HAP-1 (cell line): Measurements from ENCODE around the gene APBB1.

Experiments
- DNase-seq, 2 experiments: peaks; one replicate each; pipeline ENCODE4 v3.0.0-alpha.2; 2016 to 2020; ENCODE audit warnings: low spot score in 2 of 2
- H3K27me3 ChIP-seq: fragments of 250-450 bp; sonication (Bioruptor Pico); 2 replicates; pipeline ENCODE4 v1.5.1; 2020; ENCODE audit warnings: low read depth, mild to moderate bottlenecking, moderate library complexity
- H3K36me3 ChIP-seq: fragments of 250-450 bp; sonication (Bioruptor Pico); replicated peaks from 2 replicates; pipeline ENCODE4 v1.5.1; 2020; ENCODE audit warnings: mild to moderate bottlenecking
- H3K4me1 ChIP-seq: fragments of 250-450 bp; sonication (Bioruptor Pico); 2 replicates; pipeline ENCODE4 v1.5.1; 2020; ENCODE audit warnings: mild to moderate bottlenecking
- H3K4me3 ChIP-seq: fragments of 250-450 bp; sonication (Bioruptor Pico); 2 replicates; pipeline ENCODE4 v1.5.1; 2020; ENCODE audit warnings: mild to moderate bottlenecking, moderate library complexity
- H3K9me3 ChIP-seq: fragments of 250-450 bp; sonication (Bioruptor Pico); 2 replicates; pipeline ENCODE4 v1.5.1; 2020; ENCODE audit warnings: mild to moderate bottlenecking, moderate library complexity
- in situ Hi-C: fragments of 300-500 bp; cut with MboI; formaldehyde crosslinking; loops from 3 replicates; pipeline ENCODE4 v1.14.3; 2020; ENCODE audit warnings: low sequenced_read_pairs, inconsistent platforms, mixed read lengths

The APBB1 gene

DNA sequence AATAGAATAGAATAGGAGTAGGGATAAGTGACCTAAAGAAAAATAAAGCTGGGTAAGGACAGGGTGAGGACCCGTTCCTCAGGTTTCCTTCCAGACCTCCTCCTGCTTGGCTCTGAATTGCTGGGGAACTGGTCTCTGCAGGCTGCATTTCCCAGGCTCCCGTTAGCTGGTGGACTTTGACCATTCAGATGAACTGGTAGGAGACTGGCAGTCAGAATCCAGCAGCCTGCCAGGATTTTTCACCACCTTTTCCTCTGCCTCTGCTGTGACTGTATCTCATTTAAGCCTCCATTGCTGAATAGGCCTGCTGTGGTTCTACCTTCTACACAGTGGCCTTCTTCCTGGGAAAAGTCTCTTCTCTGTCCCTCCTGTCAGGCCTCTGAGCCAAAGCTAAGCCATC lies 53.2 kb downstream of the APBB1 start:
- no peaks in the 10 kb centered on the region for H3K27me3 ChIP-seq
- no peaks in the 10 kb centered on the region for H3K9me3 ChIP-seq
- H3K36me3 ChIP-seq, result no peaks in the 10 kb centered on the region
- in situ Hi-C loops, result no loop called here
- DNase-seq, result no peak
- H3K4me1 ChIP-seq, result no peaks in the 10 kb centered on the region
- H3K4me3 ChIP-seq, result no peak overlapping the region

DNA sequence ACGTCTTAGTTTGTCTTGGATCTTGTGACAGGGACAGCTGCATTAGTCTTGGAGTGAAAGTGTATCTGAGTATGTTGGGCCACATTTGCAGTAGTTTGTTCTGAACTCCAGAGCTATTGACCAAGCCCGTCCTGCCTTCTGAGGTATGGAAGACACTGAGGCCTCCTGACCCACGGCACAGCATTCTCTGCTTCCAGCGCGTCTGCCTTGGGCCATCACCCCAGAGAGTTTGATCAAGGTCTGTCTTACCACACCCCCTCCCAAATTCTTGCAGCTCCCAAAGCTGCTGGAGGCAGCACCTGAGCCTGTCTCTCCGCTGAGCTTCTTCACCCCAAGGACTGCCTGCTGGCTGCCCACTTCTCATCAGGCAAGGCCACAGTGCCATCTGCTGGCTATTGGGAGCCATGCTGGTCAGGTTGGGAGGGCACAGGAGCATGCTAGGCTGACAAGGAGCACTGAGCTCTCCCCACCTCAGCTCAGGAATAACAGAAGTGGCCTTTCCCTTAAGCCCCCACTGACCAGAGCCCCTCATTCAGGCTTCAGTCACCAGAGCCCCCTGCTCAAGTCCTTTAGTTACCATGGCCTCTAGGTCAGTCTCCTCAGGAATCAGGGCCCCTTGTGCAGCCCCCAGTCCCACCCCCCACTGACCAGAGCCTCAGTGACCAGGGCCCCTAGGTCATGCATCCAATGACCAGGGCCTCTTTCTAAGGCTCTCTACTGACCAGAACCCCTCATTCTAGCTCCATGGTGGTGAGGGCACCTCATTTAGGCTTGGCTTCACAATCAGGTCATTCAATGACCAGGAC lies 55.8 kb downstream of the APBB1 start:
- in situ Hi-C loops, result no loop called here
- Histone ChIP-seq H3K4me1 (no peaks in the 10 kb centered on the region), H3K9me3 (no peaks in the 10 kb centered on the region), H3K36me3 (no peaks in the 10 kb centered on the region), H3K4me3 (no peak overlapping the region), H3K27me3 (no peaks in the 10 kb centered on the region)
- peak; percentile 63 to 84 for DNase-seq

DNA sequence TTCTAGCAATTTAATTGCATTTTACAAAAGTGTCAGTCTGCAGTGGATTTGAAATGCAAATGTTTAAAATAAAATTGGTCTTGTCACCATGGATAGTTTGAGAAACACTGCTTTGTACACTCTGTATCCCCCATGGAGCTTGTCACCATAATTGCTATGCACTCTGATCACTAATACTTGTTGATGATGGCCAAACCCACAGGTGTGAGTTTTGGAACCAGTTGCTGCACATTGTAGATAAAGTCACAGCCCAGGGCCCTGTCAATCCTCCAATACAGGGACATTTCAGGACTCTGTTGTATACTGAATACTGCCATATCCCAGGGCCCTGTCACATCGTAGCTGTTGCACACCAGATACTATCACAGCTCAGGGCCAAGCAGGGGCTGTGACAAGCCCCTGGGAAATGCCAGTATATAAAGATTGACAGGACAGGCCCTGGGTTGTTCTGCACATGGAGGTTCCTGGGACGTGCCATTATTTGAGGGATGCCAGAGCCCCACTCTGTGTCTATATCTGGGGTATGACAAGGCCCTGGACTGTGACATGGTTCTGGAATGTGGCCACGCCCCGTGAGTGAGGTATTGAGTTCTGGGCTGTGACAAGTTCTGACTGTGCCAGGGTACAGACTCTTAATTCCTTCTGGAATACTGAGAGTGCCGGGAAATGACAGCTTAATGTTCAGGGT lies 56.6 kb downstream of the APBB1 start:
- no peaks in the 10 kb centered on the region for H3K27me3 ChIP-seq
- no peak for DNase-seq
- in situ Hi-C loops, result no loop called here
- no peaks in the 10 kb centered on the region for H3K9me3 ChIP-seq
- H3K4me3 ChIP-seq, result no peak overlapping the region
- H3K36me3 ChIP-seq, result no peaks in the 10 kb centered on the region
- no peaks in the 10 kb centered on the region for H3K4me1 ChIP-seq

DNA sequence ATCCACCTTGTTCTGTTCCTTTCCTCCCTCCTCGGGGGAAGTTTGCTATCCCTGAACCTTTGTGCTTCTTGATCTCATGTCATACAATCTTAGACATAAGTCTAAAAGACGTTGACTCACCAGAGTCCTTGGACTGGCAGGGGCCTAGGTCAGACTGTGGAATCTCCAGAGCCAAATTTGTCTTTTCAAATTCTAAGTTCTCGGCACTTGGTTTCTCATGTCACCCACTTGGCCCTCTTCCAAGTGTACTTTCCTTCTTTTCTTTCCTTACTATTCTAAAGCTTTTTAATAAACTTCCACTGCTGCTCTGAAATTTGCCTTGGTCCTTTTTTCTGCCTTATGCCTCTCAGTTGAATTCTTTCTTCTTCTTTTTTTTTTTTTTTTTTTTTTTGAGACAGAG lies 58.7 kb downstream of the APBB1 start:
- H3K4me1 ChIP-seq, result no peaks in the 10 kb centered on the region; the same call in 1 of the 2 replicates
- in situ Hi-C loops, result no loop called here
- no peaks in the 10 kb centered on the region for H3K27me3 ChIP-seq
- H3K4me3 ChIP-seq, result no peak overlapping the region
- no peak for DNase-seq
- no peaks in the 10 kb centered on the region for H3K36me3 ChIP-seq
- H3K9me3 ChIP-seq, result no peaks in the 10 kb centered on the region

DNA sequence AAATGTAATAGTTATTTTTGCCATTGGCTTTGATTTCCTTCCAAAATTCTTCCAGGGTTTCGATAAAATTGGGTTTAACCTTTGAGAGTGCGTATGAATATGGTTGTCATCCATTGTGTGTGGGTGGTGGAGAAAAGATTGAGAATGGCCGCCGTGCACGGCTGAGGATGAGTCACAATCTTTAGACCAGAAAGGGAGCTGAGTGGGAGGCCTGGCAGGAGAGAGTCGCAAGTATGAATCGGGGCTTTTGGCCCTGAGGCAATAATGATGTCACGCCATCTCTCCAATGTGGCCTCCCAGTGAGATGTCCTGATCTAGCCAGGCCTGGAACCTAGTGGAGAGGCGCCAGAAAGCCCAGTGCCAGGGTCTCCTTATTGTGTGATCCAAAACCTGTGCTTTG lies 61.7 kb downstream of the APBB1 start:
- Histone ChIP-seq H3K9me3 (no peaks in the 10 kb centered on the region), H3K27me3 (0 out of 2 replicates have a peak, but pooled peaks cover 4% of the 10 kb centered on the region), H3K36me3 (no peaks in the 10 kb centered on the region), H3K4me1 (no peaks in the 10 kb centered on the region; the same call in 1 of the 2 replicates), H3K4me3 (no peak overlapping the region)
- in situ Hi-C loops, result no loop called here
- DNase-seq, result peak in 1 of 2 experiments; percentile 21

DNA sequence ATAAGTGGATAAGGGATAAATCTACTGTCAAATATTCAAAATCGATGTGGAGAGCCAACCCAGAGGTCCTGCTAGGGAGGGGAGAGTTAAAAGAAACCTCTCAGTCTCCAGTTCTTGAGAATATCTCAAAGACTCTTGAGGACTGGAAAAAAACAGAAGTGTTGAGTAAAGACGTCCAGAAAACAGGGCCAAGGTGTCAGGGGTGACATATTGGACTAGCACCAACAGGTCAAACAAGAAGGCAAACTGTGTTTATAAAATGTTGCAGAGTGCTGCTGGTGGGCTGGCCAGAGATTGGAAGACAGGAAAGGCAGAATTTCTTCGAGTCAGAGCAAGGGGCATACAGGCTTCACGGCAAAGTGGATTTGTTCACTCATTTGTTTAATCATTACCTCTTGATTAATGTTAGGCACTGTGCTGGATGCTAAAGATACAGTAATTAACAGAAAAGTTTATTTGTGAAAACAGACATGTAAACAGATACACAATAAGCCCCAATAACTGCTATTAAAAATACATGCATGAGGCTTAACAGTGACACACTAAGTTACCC lies 62.3 kb downstream of the APBB1 start:
- Histone ChIP-seq H3K9me3 (no peaks in the 10 kb centered on the region), H3K27me3 (0 out of 2 replicates have a peak, but pooled peaks cover 4% of the 10 kb centered on the region), H3K4me1 (no peaks in the 10 kb centered on the region; the same call in 1 of the 2 replicates), H3K36me3 (no peaks in the 10 kb centered on the region), H3K4me3 (no peak overlapping the region)
- DNase-seq, result no peak
- in situ Hi-C loops, result no loop called here

DNA sequence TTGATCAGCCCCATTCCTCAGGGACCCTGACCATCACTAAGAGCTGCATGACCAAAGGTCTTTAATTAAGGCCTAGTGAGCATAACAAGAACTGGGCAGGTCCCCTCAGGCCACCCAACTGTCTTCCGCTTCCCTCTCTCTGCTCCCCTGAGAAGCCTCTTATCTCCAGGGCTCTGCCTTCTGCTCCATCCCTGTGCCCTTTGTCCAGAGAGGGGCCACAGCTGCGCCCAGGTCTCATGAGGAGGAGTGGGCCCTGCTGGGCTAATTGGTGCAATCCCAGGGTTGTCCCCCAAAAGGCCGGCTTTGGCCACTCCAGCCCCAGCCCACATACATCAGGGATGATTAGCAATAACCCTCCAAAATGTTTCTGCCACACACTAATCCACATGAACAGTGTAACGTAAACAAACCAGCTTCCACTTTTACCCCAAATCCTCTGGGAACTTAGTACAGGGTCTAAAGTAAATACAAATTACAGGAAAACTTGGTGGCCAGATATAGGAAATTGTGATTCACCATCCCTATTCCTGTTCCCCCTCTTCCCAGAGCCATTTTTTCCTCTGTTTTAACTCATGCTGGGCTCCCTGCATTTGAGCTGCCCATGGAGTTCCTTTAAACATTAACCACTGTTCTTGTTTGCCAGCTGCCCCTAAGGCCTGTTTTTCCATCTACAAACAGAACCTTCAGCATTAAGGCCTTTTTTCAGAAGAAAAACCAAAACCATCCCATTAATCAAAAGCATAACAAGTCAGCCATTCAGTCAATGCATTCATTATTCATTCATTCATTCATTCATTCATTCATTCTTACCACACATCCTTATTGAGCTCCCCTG lies 64.0 kb downstream of the APBB1 start:
- no peaks in the 10 kb centered on the region for H3K36me3 ChIP-seq
- no peaks in the 10 kb centered on the region; the same call in 1 of the 2 replicates for H3K4me1 ChIP-seq
- in situ Hi-C loops, result loop anchor here (5.0 kb wide), 1 partner anchor 328 kb away; no protein-coding TSS in a partner anchor
- no peaks in the 10 kb centered on the region for H3K9me3 ChIP-seq
- DNase-seq, result no peak
- H3K4me3 ChIP-seq, result no peak overlapping the region
- H3K27me3 ChIP-seq, result peaks cover 4% of the 10 kb centered on the region; the same call in 1 of the 2 replicates

DNA sequence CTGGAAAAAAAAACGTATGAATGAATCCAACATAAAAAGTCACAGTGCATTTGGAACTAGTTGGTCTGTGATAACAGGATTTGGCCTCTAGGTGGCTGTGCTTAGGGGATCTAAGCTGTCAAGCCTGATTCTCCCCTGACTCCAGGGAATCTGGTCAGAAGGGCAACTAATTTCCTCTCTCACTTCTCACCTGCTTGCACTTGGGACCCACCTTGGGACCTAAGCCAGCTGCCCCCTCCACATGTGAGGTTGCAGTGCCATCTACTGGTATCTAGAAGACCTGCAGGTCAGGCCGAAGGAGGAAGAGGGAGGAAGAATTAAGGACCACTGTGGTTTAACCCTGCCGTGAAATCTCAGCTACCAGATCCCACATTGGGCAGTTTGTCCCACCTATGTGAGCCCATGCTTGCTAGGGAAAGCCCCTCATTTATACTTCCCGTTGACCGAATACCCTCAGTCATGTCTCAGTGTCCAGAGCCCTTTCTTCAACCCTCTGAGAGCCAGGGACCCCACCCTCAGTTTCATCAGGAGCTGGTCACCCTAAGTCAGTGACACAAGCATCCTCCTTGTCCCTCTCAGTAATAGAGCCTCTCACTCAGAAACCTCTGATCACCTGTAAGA lies 65.4 kb downstream of the APBB1 start:
- H3K4me3 ChIP-seq, result no peak overlapping the region
- H3K9me3 ChIP-seq, result no peaks in the 10 kb centered on the region
- DNase-seq, result peak; percentile 55 to 74
- H3K27me3 ChIP-seq, result peaks cover 4% of the 10 kb centered on the region; the same call in 1 of the 2 replicates
- H3K36me3 ChIP-seq, result no peaks in the 10 kb centered on the region
- no peaks in the 10 kb centered on the region; the same call in 1 of the 2 replicates for H3K4me1 ChIP-seq
- in situ Hi-C loops, result loop anchor here (5.0 kb wide), 1 partner anchor 326 kb away; no protein-coding TSS in a partner anchor

DNA sequence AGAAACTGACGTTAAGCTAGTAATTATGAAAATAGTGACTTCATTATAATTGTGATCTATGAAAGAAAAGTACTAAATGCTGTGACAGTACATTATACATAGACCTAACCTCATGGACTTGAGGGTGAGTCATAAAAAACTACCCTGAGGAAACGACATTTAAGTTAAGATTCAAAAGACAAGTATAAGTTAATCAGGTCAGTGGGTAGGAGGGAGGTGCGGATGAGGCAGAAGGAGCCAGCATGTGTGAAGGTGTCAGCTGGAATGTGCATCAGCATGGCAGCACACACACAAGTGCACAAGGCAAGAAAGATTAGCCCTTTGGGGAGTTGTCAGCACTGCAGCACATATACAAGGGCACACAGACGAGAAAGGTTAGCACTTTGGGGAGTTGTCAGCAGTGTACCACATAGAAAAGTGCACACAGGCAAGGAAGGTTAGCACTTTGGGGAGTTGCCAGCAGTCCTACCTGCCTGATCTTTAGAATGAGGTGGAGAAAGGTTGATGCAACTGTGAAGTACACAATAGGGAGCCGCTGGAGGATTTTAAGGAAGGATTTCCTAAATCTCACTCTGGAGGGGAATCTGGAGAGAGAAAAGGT lies 67.0 kb downstream of the APBB1 start:
- in situ Hi-C loops, result loop anchor here (5.0 kb wide), 1 partner anchor 325 kb away; no protein-coding TSS in a partner anchor
- no peaks in the 10 kb centered on the region for H3K36me3 ChIP-seq
- no peak for DNase-seq
- no peak overlapping the region for H3K4me3 ChIP-seq
- H3K27me3 ChIP-seq, result peaks cover 4% of the 10 kb centered on the region; the same call in 1 of the 2 replicates
- H3K9me3 ChIP-seq, result no peaks in the 10 kb centered on the region
- no peaks in the 10 kb centered on the region; the same call in 1 of the 2 replicates for H3K4me1 ChIP-seq

DNA sequence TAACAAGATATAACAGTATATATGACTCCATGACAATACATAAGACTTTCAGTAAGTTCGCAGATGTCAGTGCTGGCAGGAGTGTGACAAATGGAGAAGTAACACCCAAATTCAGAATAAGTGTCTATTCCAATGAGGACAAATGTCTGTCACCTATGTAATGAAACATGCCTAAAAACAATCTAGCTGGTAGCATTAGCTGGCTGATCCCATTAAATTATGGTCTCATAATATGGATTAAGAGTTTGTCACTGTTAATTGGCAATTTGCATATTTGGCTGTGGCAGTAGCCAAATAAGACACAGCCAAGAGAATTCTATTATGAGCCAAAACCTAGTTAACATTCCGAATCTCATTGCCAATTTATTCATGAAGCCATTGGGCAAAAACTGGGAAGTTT lies 68.4 kb downstream of the APBB1 start:
- peaks cover 3% of the 10 kb centered on the region for H3K4me1 ChIP-seq
- no peak for DNase-seq
- no peaks in the 10 kb centered on the region for H3K9me3 ChIP-seq
- H3K4me3 ChIP-seq, result no peak overlapping the region
- in situ Hi-C loops, result loop anchor here (5.0 kb wide), 1 partner anchor 323 kb away; no protein-coding TSS in a partner anchor
- H3K36me3 ChIP-seq, result no peaks in the 10 kb centered on the region
- peaks cover 4% of the 10 kb centered on the region; the same call in 1 of the 2 replicates for H3K27me3 ChIP-seq

DNA sequence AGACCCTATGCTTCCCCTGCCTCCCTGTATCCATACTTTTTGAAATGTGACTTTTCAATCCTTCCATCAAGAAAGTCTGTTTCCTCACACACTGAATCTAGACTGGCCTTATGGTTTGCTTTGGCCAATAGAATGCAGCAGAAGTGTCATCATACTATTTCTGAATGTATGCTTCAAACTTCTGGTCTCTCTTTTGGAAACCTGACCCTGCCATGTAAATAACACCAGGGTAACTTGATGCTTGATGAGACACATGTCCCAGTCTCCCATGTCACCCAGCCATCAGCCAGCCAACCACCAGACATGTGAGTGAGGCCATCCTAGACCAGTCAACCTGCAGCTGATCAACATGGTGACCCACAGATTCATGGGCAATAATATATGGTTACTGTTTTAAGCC lies 68.9 kb downstream of the APBB1 start:
- in situ Hi-C loops, result loop anchor here (5.0 kb wide), 1 partner anchor 323 kb away; no protein-coding TSS in a partner anchor
- Histone ChIP-seq H3K9me3 (no peaks in the 10 kb centered on the region), H3K4me1 (peaks cover 4% of the 10 kb centered on the region), H3K36me3 (no peaks in the 10 kb centered on the region), H3K4me3 (no peak overlapping the region), H3K27me3 (peaks cover 4% of the 10 kb centered on the region; the same call in 1 of the 2 replicates)
- DNase-seq, result no peak

DNA sequence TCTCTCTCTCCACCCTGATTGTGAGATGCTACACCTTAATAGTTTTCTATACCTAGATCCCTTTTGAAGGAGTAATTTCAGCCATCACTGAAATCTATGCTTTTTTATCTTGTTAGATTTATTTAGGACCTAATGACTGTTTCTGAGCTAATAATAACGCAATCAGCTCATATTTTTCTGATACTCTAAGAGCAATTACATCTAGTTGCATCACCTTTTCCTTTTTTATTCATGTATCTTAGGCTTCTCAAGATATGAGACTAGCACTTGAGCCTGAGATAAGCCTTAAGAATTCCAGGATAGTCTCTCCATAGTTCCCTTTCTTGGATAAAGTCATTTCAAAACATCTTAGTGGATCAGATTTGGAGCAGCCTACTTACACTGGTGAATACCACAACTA lies 73.5 kb downstream of the APBB1 start:
- DNase-seq, result no peak
- no peak overlapping the region for H3K4me3 ChIP-seq
- H3K9me3 ChIP-seq, result no peaks in the 10 kb centered on the region
- peaks cover 4% of the 10 kb centered on the region for H3K4me1 ChIP-seq
- H3K36me3 ChIP-seq, result no peaks in the 10 kb centered on the region
- in situ Hi-C loops, result no loop called here
- no peaks in the 10 kb centered on the region; the same call in 1 of the 2 replicates for H3K27me3 ChIP-seq
